ENCODE results near the gene PDE9A.
"Not testable (repeated sequence)": the region's sequence is repeated elsewhere in the genome, so short reads cannot be mapped to it uniquely, and the experiment has no call there.

Gene PDE9A

DNA sequence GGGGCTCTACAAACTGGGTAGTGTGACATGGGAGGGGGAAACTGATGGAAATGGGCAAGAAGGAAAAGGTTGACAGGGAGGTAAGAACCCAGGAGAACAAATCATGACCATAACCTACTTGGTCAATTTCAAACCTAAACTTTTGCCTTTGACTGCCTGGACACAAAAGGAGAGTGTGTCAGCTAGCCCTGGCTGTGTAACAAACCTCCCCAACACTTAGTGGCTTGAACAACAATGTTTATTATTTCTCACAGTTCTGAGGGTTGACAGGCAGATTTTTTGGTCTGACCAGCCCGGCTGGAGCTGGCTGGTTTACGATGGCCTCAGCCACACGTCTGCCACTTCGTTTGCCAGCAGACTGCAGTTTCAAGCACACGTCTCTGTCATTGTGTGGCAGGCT, 133.5 kb downstream of the PDE9A start:
- Histone ChIP-seq H3K9ac (ENCODE audit: low read depth, low read length) (no peak overlapping the region), H3K4me3 (ENCODE audit: low read depth, low read length) (no peak overlapping the region), H3K4me1 (ENCODE audit: control insufficient read depth, insufficient read depth, low read length) (peaks cover 5% of the 10 kb centered on the region), H3K36me3 (ENCODE audit: control insufficient read depth, insufficient read depth, low read length) (no peaks in the 10 kb centered on the region), H3K9me3 (ENCODE audit: control insufficient read depth, insufficient read depth, low read length) (no peaks in the 10 kb centered on the region), H3K27me3 (ENCODE audit: control insufficient read depth, insufficient read depth, low read length) (peaks cover 4% of the 10 kb centered on the region)

DNA sequence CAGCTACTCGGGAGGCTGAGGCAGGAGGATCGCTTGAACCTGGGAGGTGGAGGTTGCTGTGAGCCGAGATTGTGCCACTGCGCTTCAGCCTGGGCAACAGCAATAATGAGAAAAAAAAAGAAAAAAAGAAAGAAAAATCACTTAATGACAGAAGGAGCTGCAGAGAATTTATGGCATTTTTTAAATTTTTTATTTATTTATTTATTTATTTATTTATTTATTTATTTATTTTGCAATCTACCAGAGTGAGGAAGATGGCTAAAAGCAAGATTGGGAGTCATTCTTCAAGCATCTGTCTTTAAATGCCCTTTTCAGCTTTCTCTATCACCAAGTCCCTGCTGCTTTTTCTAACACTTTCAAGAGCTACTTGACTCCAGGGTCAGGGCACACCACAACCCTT, 134.2 kb downstream of the PDE9A start:
- Histone ChIP-seq H3K9ac (ENCODE audit: low read depth, low read length) (no peak overlapping the region), H3K27me3 (ENCODE audit: control insufficient read depth, insufficient read depth, low read length) (peaks cover 1% of the 10 kb centered on the region), H3K4me1 (ENCODE audit: control insufficient read depth, insufficient read depth, low read length) (peaks cover 2% of the 10 kb centered on the region), H3K9me3 (ENCODE audit: control insufficient read depth, insufficient read depth, low read length) (no peaks in the 10 kb centered on the region), H3K36me3 (ENCODE audit: control insufficient read depth, insufficient read depth, low read length) (no peaks in the 10 kb centered on the region), H3K4me3 (ENCODE audit: low read depth, low read length) (no peak overlapping the region)

DNA sequence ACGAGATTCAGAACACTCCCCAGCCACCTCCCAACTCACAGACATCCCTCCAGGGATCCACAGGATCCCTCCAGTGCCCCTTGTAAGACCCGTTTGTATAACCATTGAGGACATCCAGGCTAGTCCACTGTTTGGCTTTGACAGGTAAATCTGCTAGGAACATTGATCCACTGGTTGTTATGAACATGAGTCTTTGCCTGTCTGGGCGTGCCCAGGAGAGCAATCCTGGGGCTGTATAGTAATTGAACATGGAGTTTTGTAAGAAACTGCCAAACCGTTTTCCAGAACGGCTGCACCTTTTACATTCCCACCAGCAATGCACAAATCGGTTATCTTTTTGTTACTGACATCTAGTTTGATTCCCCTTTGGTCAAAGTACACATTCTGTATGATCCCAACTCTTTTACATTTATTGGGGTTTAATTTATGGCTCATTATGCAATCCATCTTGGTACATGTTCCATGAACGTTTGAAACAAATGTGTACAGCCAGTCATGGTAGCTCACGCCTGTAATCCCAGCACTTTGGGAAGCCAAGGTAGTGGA, 137.2 kb downstream of the PDE9A start:
- H3K36me3 ChIP-seq (ENCODE audit: control insufficient read depth, insufficient read depth, low read length), result no peaks in the 10 kb centered on the region
- no peaks in the 10 kb centered on the region for H3K27me3 ChIP-seq (ENCODE audit: control insufficient read depth, insufficient read depth, low read length)
- peaks cover 14% of the 10 kb centered on the region for H3K4me1 ChIP-seq (ENCODE audit: control insufficient read depth, insufficient read depth, low read length)
- H3K9ac ChIP-seq (ENCODE audit: low read depth, low read length), result no peak overlapping the region
- H3K9me3 ChIP-seq (ENCODE audit: control insufficient read depth, insufficient read depth, low read length), result no peaks in the 10 kb centered on the region
- no peak overlapping the region for H3K4me3 ChIP-seq (ENCODE audit: low read depth, low read length)

DNA sequence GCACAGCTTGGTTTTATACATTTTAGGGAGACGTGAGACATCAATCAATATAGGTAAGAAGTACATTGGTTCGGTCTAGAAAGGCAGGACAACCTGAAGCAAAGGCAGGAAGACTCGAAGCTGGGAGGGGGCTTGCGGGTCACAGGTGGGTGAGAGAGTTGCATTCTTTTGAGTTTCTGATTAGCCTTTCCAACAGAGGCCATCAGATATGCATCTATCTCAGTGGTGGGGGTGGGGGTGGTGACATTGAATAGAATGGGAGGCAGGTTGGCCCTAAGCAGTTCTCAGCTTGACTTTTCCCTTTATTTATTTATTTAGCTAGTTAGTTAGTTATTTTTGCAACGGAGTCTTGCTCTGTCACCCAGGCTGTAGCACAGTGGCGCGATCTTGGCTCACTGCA, 140.4 kb downstream of the PDE9A start:
- Histone ChIP-seq H3K4me1 (ENCODE audit: control insufficient read depth, insufficient read depth, low read length) (peaks cover 14% of the 10 kb centered on the region), H3K27me3 (ENCODE audit: control insufficient read depth, insufficient read depth, low read length) (no peaks in the 10 kb centered on the region), H3K9ac (ENCODE audit: low read depth, low read length) (no peak overlapping the region), H3K36me3 (ENCODE audit: control insufficient read depth, insufficient read depth, low read length) (no peaks in the 10 kb centered on the region), H3K4me3 (ENCODE audit: low read depth, low read length) (no peak overlapping the region), H3K9me3 (ENCODE audit: control insufficient read depth, insufficient read depth, low read length) (no peaks in the 10 kb centered on the region)

DNA sequence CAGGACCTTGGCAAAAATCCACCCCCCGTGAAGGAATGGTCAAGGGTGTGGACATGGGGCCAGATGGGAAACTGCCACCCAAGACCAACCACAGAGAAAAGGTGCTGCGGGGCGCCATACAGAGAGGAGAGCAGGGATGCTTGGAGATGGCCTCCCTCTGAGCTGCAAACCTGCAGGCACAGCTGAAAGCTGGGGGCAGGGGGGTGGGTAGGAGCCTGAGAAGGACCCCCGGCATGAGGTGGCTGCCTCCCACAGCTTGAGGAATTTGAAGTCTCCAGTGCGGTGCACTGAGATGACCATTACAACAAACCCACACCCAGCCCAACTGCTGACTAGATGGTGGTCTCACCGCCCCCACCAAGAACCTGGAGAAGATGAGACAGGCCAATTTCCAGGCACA, 141.1 kb downstream of the PDE9A start:
- Histone ChIP-seq H3K9ac (ENCODE audit: low read depth, low read length) (no peak overlapping the region), H3K9me3 (ENCODE audit: control insufficient read depth, insufficient read depth, low read length) (no peaks in the 10 kb centered on the region), H3K27me3 (ENCODE audit: control insufficient read depth, insufficient read depth, low read length) (no peaks in the 10 kb centered on the region), H3K4me3 (ENCODE audit: low read depth, low read length) (no peak overlapping the region), H3K4me1 (ENCODE audit: control insufficient read depth, insufficient read depth, low read length) (peaks cover 14% of the 10 kb centered on the region), H3K36me3 (ENCODE audit: control insufficient read depth, insufficient read depth, low read length) (peaks cover 2% of the 10 kb centered on the region)

DNA sequence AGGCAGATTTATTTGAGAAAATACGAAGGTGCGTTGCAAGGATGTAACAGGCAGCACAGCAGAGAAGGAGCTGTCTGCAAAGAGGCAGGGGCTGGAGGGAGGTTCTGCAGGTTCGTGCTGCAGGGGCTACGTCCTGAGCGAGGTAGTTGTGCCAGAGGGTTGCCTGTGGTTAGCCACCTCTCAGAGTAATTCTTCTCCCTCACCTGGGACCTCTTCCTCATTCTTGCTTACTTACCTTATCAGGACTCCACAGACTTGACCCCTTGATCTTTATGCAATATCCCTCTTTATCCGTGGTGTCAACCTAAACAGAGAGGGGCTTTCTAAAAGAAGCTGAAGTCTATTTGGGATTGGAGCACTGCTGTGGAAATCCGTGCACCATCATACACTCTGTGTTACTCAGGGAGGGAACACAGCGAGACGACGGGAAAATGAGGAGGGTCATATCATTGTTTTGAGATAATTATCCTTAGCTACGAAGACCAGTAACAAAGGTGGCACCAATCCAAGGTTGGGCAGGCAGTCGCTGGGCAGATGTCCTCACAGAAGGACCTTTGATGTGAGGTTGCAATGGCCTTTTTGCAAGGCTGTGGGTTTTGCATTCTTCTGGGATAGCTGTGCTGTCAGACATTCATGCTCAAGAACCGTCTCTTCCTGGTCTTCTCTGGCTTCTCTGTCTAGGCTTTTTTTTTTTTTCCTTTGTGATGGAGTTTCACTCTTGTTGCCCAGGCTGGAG, 143.1 kb downstream of the PDE9A start:
- Histone ChIP-seq H3K4me3 (ENCODE audit: low read depth, low read length) (no peak overlapping the region), H3K27me3 (ENCODE audit: control insufficient read depth, insufficient read depth, low read length) (no peaks in the 10 kb centered on the region), H3K9me3 (ENCODE audit: control insufficient read depth, insufficient read depth, low read length) (no peaks in the 10 kb centered on the region), H3K9ac (ENCODE audit: low read depth, low read length) (no peak overlapping the region), H3K4me1 (ENCODE audit: control insufficient read depth, insufficient read depth, low read length) (peaks cover 13% of the 10 kb centered on the region), H3K36me3 (ENCODE audit: control insufficient read depth, insufficient read depth, low read length) (peaks cover 2% of the 10 kb centered on the region)

DNA sequence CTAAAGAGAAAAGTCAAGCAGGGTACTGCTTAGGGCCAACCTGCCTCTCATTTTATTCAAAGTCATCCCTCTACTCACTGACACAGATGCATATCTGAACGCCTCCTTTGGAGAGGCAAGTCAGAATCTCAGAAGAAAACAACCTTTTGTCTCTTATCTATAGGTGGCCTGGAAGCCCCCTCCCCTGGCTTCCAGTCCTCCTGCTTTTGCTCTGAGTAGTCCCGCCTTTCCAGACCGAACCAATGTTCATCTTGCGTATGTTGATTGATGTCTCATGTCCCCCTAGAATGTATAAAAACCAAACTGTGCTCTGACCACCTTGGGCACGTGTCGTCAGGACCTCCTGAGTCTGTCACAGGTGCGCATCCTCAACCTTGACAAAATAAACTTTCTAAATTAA, 144.1 kb downstream of the PDE9A start:
- Histone ChIP-seq H3K4me1 (ENCODE audit: control insufficient read depth, insufficient read depth, low read length) (peaks cover 12% of the 10 kb centered on the region), H3K9me3 (ENCODE audit: control insufficient read depth, insufficient read depth, low read length) (no peaks in the 10 kb centered on the region), H3K36me3 (ENCODE audit: control insufficient read depth, insufficient read depth, low read length) (peaks cover 2% of the 10 kb centered on the region), H3K27me3 (ENCODE audit: control insufficient read depth, insufficient read depth, low read length) (no peaks in the 10 kb centered on the region), H3K9ac (ENCODE audit: low read depth, low read length) (no peak overlapping the region), H3K4me3 (ENCODE audit: low read depth, low read length) (no peak overlapping the region)

DNA sequence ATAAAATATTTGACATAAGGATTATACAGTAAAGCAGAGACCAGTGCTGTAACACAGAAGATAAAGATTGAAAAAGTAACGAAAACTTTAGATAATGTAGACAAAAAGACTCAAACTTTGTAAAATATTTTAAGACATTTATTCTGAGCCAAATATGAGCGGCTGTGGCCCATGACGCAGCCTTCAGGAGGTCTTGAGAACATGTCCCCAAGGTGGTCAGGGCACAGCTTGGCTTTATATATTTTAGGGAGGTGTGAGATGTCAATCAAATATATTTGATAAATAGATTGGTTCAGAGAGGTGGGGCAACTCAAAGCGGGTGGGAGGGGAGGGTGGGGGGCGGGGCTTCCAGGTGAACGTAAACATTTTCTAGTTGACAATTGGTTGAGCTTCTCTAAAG, 144.7 kb downstream of the PDE9A start:
- H3K36me3 ChIP-seq (ENCODE audit: control insufficient read depth, insufficient read depth, low read length), result peaks cover 2% of the 10 kb centered on the region
- H3K4me1 ChIP-seq (ENCODE audit: control insufficient read depth, insufficient read depth, low read length), result peaks cover 12% of the 10 kb centered on the region
- no peaks in the 10 kb centered on the region for H3K9me3 ChIP-seq (ENCODE audit: control insufficient read depth, insufficient read depth, low read length)
- no peaks in the 10 kb centered on the region for H3K27me3 ChIP-seq (ENCODE audit: control insufficient read depth, insufficient read depth, low read length)
- H3K4me3 ChIP-seq (ENCODE audit: low read depth, low read length), result no peak overlapping the region
- H3K9ac ChIP-seq (ENCODE audit: low read depth, low read length), result no peak overlapping the region

DNA sequence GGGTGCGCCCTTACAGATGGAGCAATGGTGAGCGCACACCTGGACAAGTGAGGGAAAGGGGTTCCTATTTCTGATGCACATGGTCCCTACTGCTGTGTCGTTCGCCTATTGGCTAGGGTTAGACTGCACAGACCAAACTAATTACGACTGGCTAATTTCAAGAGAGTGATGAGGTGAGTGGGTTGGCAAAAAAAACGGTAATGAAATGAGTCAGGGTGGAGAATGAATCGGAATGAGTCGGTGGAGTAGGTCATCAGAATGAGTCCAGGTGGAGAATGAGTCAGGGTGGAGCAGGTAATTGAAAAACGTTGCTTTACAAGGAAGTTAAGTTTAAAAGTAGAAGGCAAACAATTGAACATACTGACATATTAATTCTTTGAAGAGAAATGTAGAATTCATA, 146.1 kb downstream of the PDE9A start:
- H3K36me3 ChIP-seq (ENCODE audit: control insufficient read depth, insufficient read depth, low read length), result peaks cover 2% of the 10 kb centered on the region
- no peaks in the 10 kb centered on the region for H3K9me3 ChIP-seq (ENCODE audit: control insufficient read depth, insufficient read depth, low read length)
- peaks cover 5% of the 10 kb centered on the region for H3K4me1 ChIP-seq (ENCODE audit: control insufficient read depth, insufficient read depth, low read length)
- H3K27me3 ChIP-seq (ENCODE audit: control insufficient read depth, insufficient read depth, low read length), result no peaks in the 10 kb centered on the region
- H3K4me3 ChIP-seq (ENCODE audit: low read depth, low read length), result no peak overlapping the region
- H3K9ac ChIP-seq (ENCODE audit: low read depth, low read length), result no peak overlapping the region

DNA sequence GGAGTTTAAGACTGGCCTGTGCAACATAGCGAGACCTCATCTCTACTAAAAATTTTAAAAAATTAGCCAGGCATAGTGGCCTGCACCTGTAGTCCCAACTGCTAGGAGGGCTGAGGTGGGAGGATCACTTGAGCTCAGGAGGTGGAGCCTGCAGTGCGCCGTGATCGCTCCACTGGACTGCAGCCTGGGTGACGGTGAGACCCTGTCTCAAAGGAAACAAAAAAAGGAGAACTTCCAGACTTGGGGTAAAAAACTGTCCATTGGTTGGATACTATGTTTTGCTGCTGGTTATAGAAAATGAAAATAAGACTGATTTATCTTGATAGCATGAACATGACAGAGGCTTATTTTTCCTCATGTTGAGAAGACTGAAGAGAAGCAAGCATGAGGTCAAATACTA, 146.5 kb downstream of the PDE9A start:
- no peaks in the 10 kb centered on the region for H3K27me3 ChIP-seq (ENCODE audit: control insufficient read depth, insufficient read depth, low read length)
- no peaks in the 10 kb centered on the region for H3K9me3 ChIP-seq (ENCODE audit: control insufficient read depth, insufficient read depth, low read length)
- H3K36me3 ChIP-seq (ENCODE audit: control insufficient read depth, insufficient read depth, low read length), result peaks cover 2% of the 10 kb centered on the region
- no peak overlapping the region for H3K9ac ChIP-seq (ENCODE audit: low read depth, low read length)
- no peak overlapping the region for H3K4me3 ChIP-seq (ENCODE audit: low read depth, low read length)
- H3K4me1 ChIP-seq (ENCODE audit: control insufficient read depth, insufficient read depth, low read length), result peaks cover under 1% of the 10 kb centered on the region

DNA sequence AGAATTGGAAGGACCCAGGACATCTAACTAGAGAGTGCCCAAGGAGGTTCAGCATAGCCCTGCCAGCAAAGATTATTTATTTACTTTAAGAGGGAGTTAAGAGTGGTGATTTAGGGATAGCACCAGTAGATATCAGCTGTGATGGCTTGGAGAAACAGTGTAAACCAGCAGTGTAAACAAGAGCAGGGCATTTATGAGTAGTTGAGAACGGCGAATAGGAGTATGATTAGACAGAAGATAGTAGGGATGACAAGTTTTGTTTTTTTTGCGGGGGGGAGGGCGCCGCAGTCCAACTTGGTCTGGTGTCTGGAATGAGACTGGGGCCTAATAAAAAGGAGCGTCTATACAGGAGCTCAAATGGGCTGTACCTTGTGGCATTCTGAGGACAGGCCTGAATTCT, 148.2 kb downstream of the PDE9A start:
- H3K9ac ChIP-seq (ENCODE audit: low read depth, low read length); H3K4me1 ChIP-seq (ENCODE audit: control insufficient read depth, insufficient read depth, low read length); H3K36me3 ChIP-seq (ENCODE audit: control insufficient read depth, insufficient read depth, low read length); H3K27me3 ChIP-seq (ENCODE audit: control insufficient read depth, insufficient read depth, low read length); H3K9me3 ChIP-seq (ENCODE audit: control insufficient read depth, insufficient read depth, low read length); H3K4me3 ChIP-seq (ENCODE audit: low read depth, low read length): not testable (repeated sequence)

DNA sequence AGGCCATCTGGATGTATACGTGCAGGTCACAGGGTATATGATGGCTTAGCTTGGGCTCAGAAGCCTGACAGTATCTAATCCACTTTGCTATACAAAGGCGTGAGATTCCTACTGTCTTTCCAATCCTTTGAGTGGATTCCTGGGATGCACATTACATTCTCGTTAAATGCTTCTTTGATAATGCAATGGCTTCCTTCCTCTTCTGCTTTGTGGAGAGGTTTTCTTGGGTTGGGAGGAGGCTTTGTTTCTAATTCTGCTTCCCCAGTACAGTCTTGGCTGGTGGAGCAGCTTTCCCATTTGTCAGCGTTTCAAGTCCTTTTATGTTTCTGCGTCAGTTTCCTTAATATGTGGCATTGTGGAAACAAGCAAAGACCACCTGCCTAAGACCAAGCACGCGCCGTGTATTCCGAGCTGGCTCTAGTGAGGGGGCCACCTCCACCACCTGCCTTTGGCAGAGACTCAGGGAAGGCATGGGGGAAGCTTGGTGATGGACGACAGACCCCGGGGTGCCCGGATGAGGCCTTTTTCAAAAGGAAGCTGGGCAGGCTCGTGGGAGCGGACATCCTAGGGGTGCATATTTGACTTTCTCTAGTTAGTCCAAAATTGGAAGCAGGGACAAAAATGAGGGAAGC, 153.2 kb downstream of the PDE9A start:
- Histone ChIP-seq H3K9ac (ENCODE audit: low read depth, low read length) (no peak overlapping the region), H3K4me1 (ENCODE audit: control insufficient read depth, insufficient read depth, low read length) (peaks cover 25% of the 10 kb centered on the region), H3K9me3 (ENCODE audit: control insufficient read depth, insufficient read depth, low read length) (no peaks in the 10 kb centered on the region), H3K36me3 (ENCODE audit: control insufficient read depth, insufficient read depth, low read length) (no peaks in the 10 kb centered on the region), H3K27me3 (ENCODE audit: control insufficient read depth, insufficient read depth, low read length) (no peaks in the 10 kb centered on the region), H3K4me3 (ENCODE audit: low read depth, low read length) (no peak overlapping the region)
